ENCODE data around the gene TPSG1.

- TF ChIP-seq KAT7 (CRISPR knock-in tag; IDR thresholded peaks at IDR 0.05; ENCODE audit: borderline replicate concordance) (no peak), CTCF (IDR thresholded peaks at IDR 0.05) (no peak), JUN (CRISPR knock-in tag; IDR thresholded peaks at IDR 0.05) (no peak), ZNF423 (CRISPR knock-in tag; IDR thresholded peaks at IDR 0.05) (no peak), RORB (CRISPR knock-in tag; IDR thresholded peaks at IDR 0.05) (no peak), CREB1 (CRISPR knock-in tag; IDR thresholded peaks at IDR 0.05) (no peak), ATF1 (CRISPR knock-in tag; IDR thresholded peaks at IDR 0.05) (no peak), TCF7 (CRISPR knock-in tag; IDR thresholded peaks at IDR 0.05; ENCODE audit: low read depth) (no peak), PRRX2 (CRISPR knock-in tag; IDR thresholded peaks at IDR 0.05) (no peak), ESRRA (CRISPR knock-in tag; IDR thresholded peaks at IDR 0.05; ENCODE audit: borderline replicate concordance) (no peak)
Observed at GRCh38 chr16:1220098-1220728, 4.9 kb downstream of the TPSG1 start.
